Measurements from ENCODE around the gene ZNF638. TPM values are rescaled to one million over a fixed set of nuclear protein-coding genes. Genes with fewer than 3 reads are reported as not detected.

ZNF638 gene
- total and polyA plus RNA-seq, 2 of the 4 experiments (the other 2 are of a cell fraction): 46.4 to 129 TPM

DNA sequence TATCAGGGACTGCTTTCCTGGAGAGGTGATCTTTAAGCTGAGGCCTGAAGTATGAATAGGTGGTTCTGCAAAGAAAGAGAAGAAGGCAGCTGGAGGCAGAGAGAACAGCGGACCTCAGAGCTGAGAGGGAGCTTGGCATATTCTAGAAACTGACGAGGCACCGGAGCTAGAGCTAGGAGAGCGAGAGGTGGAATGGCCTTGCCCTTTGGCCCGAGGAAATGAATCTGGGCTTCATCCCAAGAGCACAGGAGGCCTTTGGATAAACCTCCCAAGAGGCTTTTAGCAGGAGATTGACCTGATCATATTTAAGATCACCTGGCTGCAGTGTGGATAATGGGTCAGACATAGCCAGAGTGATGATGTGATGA, 129.7 kb downstream of the ZNF638 start:
- Histone ChIP-seq H4K91ac (ENCODE audit: insufficient read depth, low read depth, low read length) (no peak overlapping the region), H3K56ac (ENCODE audit: extremely low read depth, insufficient read depth, low read length) (no peak overlapping the region), H2AK5ac (ENCODE audit: low read depth, low read length) (no peak overlapping the region), H3K9me1 (ENCODE audit: insufficient read depth, low read length) (no peaks in the 10 kb centered on the region; the same call in 1 of the 2 replicates), H3K27me3 (ENCODE audit: control insufficient read depth, insufficient read depth, low read length) (peaks cover 41% of the 10 kb centered on the region), H3K4ac (ENCODE audit: low read depth, low read length) (no peak overlapping the region), H2BK5ac (ENCODE audit: low read depth, low read length, poor library complexity, severe bottlenecking) (no peak overlapping the region), H3K27ac (ENCODE audit: insufficient read depth, low read length) (no peak overlapping the region), H3K9ac (ENCODE audit: low read depth, low read length) (no peak overlapping the region), H3K4me3 (ENCODE audit: insufficient read depth, low read depth, low read length) (no peak overlapping the region), H2BK20ac (ENCODE audit: low read depth, low read length) (no peak overlapping the region), H3K79me1 (ENCODE audit: low read depth in 1 of 2, low read length in 2 of 2) (no peaks in the 10 kb centered on the region), H2AFZ (replicated peaks; ENCODE audit: low read length, poor library complexity) (no peak overlapping the region), H3K18ac (ENCODE audit: low read depth, low read length) (no peak overlapping the region), H3K4me2 (ENCODE audit: low read depth, low read length) (no peak overlapping the region), H4K20me1 (ENCODE audit: insufficient read depth, low read length) (no peaks in the 10 kb centered on the region), H2BK15ac (ENCODE audit: low read depth, low read length) (no peak overlapping the region), H2AK9ac (replicated peaks; ENCODE audit: low read depth, low read length, poor library complexity) (peak overlapping the region; percentile 9), H3K14ac (replicated peaks; ENCODE audit: low read depth, low read length) (no peak overlapping the region), H3K4me1 (ENCODE audit: control insufficient read depth, insufficient read depth, low read length) (peaks cover 3% of the 10 kb centered on the region; the same call in 1 of the 2 replicates), H3K9me3 (ENCODE audit: control insufficient read depth, insufficient read depth, low read length) (peaks cover 8% of the 10 kb centered on the region), H4K5ac (ENCODE audit: low read depth, low read length) (no peak overlapping the region), H3K36me3 (ENCODE audit: control insufficient read depth, insufficient read depth, low read length) (no peaks in the 10 kb centered on the region), H2BK120ac (ENCODE audit: low read depth, low read length) (no peak overlapping the region), H4K8ac (ENCODE audit: low read depth in 2 of 2, low read length in 2 of 2) (no peak overlapping the region), H3K23ac (ENCODE audit: low read depth, low read length) (no peak overlapping the region)
- in situ Hi-C loops (cut with MboI; ENCODE audit: low sequenced_read_pairs): no loop called here
- ChIA-PET CTCF (interaction anchor here (0.6 to 2.3 kb wide), 8 partner anchors 9 to 63 kb away, joined by 3 to 8 read pairs (median 4); no protein-coding TSS in a partner anchor), POLR2A (ENCODE audit: unreplicated experiment) (no interaction called here)
- dilution Hi-C loops (cut with HindIII; ENCODE audit: low sequenced_read_pairs, unreplicated experiment): no loop called here
- intact Hi-C loops (cut with micrococcal nuclease): no loop called here
- ATAC-seq (ENCODE audit: low read depth): no peak
- no peak for TF ChIP-seq NFE2L2 (IDR thresholded peaks at IDR 0.05; ENCODE audit: low read depth, low read length)
- TF ChIP-seq MAZ (IDR thresholded peaks at IDR 0.05; ENCODE audit: borderline replicate concordance, low read depth, low read length): no peak
- no peak for TF ChIP-seq BHLHE40 (IDR thresholded peaks at IDR 0.05; ENCODE audit: low read depth, low read length)
- no peak for TF ChIP-seq RCOR1 (IDR thresholded peaks at IDR 0.05; ENCODE audit: insufficient replicate concordance, low read length)
- TF ChIP-seq CEBPB (IDR thresholded peaks at IDR 0.05; ENCODE audit: low read depth, low read length): no peak
- no CpG with 5 or more reads among the region's 5 CpGs for WGBS, 2 experiments (ENCODE audit: extremely low coverage in 2 of 2, insufficient read length in 1 of 2)
- DNase-seq: no peak
- BruUV-seq (replicated peaks): no TSS peak

Measured in IMR-90 (cell line).